GM12873 (cell line): Measurements from ENCODE around the gene C16orf95.

Experiments
- TF ChIP-seq, protein P1 (sequence below): IDR thresholded peaks from 2 replicates; pipeline ENCODE4 v1.5.1; 2012; ENCODE audit warnings: low read depth, mild to moderate bottlenecking, moderate library complexity, low read length, control low read depth; ENCODE audit not compliant: insufficient read depth; ENCODE audit errors: missing control alignments

Gene C16orf95

DNA sequence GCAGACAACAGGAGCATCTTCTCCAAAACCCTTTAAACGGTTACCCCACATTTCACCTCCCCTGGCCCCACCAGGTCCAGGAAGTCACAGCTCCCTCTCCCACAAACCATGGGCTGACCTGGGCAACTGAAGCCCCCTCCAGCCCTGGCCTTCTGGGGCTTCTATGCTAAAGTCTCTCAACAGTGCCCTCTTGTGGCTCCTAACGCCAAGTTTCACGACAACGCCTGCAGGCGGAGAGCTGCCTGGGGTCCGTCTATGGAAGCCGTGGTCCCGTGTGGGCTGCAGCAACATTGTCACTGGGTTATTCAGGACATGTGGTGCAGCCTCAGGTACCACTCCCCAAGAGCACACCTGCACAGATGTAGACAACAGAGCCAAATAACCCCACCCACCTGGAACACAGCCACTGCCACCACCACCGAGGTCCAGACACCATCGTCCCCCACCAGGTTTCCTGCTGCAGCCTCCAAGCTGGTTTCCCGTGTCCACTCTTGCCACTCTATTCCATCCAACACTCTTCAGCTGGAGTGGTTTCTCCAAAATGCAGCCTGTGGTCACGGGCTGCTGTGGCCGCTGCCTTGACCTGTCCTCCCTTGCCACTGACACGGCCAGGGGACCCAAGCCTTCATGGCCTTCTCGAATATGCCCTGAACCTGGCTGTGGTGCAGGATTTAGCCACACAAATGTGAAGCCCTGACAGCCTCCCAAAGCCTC lies 19.1 kb downstream of the C16orf95 start:
- TF ChIP-seq, protein P1, sequence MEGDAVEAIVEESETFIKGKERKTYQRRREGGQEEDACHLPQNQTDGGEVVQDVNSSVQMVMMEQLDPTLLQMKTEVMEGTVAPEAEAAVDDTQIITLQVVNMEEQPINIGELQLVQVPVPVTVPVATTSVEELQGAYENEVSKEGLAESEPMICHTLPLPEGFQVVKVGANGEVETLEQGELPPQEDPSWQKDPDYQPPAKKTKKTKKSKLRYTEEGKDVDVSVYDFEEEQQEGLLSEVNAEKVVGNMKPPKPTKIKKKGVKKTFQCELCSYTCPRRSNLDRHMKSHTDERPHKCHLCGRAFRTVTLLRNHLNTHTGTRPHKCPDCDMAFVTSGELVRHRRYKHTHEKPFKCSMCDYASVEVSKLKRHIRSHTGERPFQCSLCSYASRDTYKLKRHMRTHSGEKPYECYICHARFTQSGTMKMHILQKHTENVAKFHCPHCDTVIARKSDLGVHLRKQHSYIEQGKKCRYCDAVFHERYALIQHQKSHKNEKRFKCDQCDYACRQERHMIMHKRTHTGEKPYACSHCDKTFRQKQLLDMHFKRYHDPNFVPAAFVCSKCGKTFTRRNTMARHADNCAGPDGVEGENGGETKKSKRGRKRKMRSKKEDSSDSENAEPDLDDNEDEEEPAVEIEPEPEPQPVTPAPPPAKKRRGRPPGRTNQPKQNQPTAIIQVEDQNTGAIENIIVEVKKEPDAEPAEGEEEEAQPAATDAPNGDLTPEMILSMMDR: peak; percentile 63

DNA sequence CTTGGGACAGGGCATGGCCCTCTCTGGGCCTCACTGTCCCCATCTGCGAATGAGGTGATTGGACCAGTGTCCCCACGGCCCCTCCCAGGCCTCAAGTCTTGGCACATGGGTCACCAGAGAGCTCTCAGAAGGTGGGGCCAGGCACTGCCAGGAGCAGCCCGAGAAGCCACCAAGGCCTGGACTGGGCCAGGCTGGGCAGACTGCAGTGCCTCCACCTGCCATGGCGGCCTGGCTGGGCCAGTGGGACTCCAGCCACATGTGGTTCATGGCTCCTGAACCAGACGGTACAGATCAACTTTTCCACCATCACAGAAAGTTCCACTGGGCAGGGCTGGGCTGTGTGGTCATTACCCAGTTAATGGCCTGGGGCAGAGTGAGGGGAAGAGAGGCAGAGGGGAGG lies 19.8 kb downstream of the C16orf95 start:
- TF ChIP-seq, protein P1: no peak

DNA sequence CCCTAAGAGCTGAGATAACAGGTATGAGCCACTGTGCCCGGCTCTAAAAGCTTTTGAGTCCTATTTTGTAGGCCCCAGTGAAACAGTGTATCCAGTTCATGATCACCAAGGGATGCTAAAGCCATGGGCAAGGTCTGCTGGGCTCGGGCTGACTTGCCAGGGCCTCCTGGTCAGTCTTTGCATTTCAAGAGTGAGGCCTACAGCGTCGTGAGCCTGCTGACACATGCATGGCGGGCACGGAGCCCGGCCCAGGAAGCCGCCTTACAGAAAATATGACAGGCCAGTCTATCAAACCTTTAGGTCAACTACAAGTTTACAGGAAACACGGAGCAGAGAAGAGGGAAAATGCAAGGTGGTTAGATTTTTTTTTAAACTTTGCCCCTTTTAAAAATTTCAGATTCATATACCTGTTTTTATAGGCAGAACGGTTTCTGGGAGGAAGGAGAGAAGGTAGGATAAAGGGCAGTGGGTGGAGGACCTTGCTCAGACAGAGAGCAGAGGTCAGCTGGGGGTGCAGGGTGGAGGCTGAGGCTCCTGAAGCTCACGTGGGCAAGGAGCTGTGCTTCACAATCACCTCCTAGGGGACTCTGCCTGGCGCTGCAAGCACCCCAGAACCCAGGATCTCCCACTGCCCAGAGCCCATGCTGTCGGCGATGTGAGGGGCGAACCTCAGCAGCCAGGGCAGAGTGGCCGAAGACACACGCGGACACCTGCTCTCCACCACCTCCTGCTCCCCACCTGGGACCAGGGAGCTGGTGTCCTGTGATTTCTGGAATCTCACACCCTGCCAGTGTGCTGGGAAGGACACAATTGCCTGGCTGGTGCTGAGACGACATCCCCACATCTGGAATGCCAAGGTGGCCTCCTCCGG lies 21.3 kb downstream of the C16orf95 start:
- TF ChIP-seq, protein P1: no peak

DNA sequence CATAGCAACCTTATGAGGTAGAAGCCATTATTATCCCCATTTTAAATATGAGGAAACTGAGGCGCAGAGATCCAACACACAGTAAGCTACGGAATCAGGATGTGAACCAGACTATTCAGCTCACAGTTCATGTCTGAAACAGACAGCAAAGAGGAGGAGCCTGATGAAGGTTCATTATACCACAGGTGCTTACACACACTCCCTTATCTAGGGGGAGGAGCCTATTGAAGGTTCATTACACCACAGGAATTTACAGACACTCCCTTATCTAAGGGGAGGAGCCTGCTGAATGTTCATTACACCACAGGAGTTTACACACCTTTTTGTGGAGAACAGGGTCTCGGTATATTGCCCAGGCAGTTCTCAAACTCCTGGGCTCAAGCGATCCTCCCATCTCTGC lies 21.9 kb downstream of the C16orf95 start:
- TF ChIP-seq, protein P1: no peak

DNA sequence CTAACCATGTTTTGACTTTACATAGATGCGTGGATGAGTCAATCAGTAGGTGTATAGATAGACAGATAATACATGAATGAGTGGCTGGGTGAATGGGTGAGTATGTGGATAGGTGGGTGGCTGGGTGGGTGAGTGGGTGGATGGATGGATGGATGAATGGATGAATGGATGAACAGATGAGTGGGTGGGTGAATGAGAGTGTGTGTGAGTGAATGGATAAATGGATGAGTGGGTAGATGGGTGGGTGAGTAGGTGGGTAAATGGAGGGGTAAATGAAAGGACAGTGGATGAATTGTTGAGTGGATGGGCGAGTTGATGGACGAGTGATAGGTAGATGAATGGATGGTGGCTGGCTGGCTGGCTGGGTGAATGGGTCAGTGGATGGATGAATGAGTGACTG lies 23.2 kb downstream of the C16orf95 start:
- TF ChIP-seq, protein P1: no peak

DNA sequence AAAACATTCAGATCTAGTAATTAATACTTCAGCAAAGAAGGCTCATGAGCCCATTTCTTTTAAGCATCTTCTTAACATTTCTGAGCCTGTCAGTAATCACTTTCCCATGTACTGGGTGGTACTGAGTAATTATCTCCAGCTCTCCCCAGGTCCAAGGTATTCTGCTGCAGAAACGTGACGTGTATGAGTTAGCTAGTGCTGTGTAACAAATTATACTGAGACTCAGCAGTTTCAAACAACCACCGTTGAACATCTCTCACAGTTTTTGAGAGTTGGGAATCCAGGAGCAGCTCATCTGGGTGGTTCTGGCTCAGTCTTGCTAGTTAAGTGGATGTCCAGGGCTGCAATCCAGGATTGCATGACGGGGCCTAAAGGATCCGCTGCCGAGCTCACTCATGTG lies 25.2 kb downstream of the C16orf95 start:
- TF ChIP-seq, protein P1: no peak

DNA sequence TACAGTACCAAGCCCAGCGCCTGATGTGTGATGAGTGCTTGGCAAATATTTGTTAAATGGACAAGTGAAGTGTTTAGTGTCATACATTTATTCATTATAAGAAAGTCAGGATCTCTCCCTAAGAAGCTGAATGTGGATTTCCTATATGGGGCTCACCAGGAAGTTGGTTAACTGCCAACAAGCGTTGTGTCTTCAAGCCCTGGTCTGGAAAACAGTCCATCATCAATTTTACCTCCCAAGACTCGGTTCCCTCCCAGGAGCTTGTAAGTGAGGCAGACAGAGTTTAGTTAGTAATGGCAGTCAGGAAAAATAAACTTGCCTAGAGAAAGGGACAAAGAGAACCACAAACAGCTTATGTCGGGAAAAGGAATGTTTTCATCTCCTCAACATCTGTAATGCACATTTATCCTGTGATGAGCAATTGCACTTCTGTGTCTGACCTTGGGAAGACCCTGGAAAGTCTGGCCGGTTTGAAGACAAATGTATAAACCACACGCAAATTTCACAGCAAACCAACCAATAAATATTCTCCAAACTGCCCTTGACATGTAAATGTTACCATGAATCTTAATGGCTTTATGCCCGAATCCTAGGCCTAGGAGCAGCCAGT lies 28.3 kb downstream of the C16orf95 start:
- TF ChIP-seq, protein P1: no peak
